GM21737 (cell line): ENCODE results near the gene RMND5A.
"Not testable (repeated sequence)": the region's sequence is repeated elsewhere in the genome, so short reads cannot be mapped to it uniquely, and the experiment has no call there.

Source experiments
- ATAC-seq: cut with Tn5 transposase; IDR thresholded peaks from one replicate; pipeline ENCODE4 v1.9.1; 2021; ENCODE audit warnings: mild to moderate bottlenecking, moderate library complexity; ENCODE audit not compliant: unreplicated experiment

Gene RMND5A

GRCh38 chr2:86719637-86720539 lies at the start of gene RMND5A:
RMND5A (plus strand) TSS chr2:86720291; CDS start chr2:86720668, 377 bp downstream.
- ATAC-seq, result peak; percentile 94

GRCh38 chr2:86671337-86671981 lies 48.6 kb upstream of the RMND5A start:
- no peak for ATAC-seq

GRCh38 chr2:86672027-86672545 lies 48.0 kb upstream of the RMND5A start:
- no peak for ATAC-seq

- ATAC-seq, result no peak
Observed at GRCh38 chr2:86673011-86673410, 47.1 kb upstream of the RMND5A start.

- ATAC-seq, result no peak
Observed at GRCh38 chr2:86673986-86674670, 46.0 kb upstream of the RMND5A start.

- ATAC-seq, result no peak
Observed at GRCh38 chr2:86675104-86675503, 45.0 kb upstream of the RMND5A start.

GRCh38 chr2:86675511-86676015 lies 44.5 kb upstream of the RMND5A start:
- ATAC-seq, result no peak

- no peak for ATAC-seq
Observed at GRCh38 chr2:86677816-86678215, 42.3 kb upstream of the RMND5A start.

- no peak for ATAC-seq
Observed at GRCh38 chr2:86679036-86679435, 41.1 kb upstream of the RMND5A start.

- no peak for ATAC-seq
Observed at GRCh38 chr2:86685351-86685750, 34.7 kb upstream of the RMND5A start.

- ATAC-seq, result no peak
Observed at GRCh38 chr2:86686460-86686859, 33.6 kb upstream of the RMND5A start.

- ATAC-seq, result no peak
Observed at GRCh38 chr2:86686905-86687304, 33.2 kb upstream of the RMND5A start.

GRCh38 chr2:86695053-86695691 lies 24.9 kb upstream of the RMND5A start:
- ATAC-seq, result no peak

- ATAC-seq, result no peak
Observed at GRCh38 chr2:86697551-86698104, 22.5 kb upstream of the RMND5A start.

GRCh38 chr2:86700690-86701089 lies 19.4 kb upstream of the RMND5A start:
- ATAC-seq, result no peak

- ATAC-seq, result no peak
Observed at GRCh38 chr2:86703704-86704361, 16.3 kb upstream of the RMND5A start.

- ATAC-seq, result no peak
Observed at GRCh38 chr2:86704459-86704971, 15.6 kb upstream of the RMND5A start.

GRCh38 chr2:86706220-86706619 lies 13.9 kb upstream of the RMND5A start:
- ATAC-seq, result no peak

GRCh38 chr2:86706935-86707334 lies 13.2 kb upstream of the RMND5A start:
- ATAC-seq, result no peak

- not testable (repeated sequence) for ATAC-seq
Observed at GRCh38 chr2:86708126-86708525, 12.0 kb upstream of the RMND5A start.
